Large intestine (tissue), 3 donors: Measurements from ENCODE around the gene SLCO4A1. TPM values are rescaled to one million over a fixed set of nuclear protein-coding genes. Genes with fewer than 3 reads are reported as not detected.

ENCODE experiments used
- DNase-seq, 2 donors: peaks; one replicate each; pipeline versions ENCODE4 v3.0.0 to v3.0.0-alpha.2; 2013
- H3K27ac ChIP-seq: one replicate; pipeline ENCODE4 v1.5.1; 2013; ENCODE audit warnings: low read length
- H3K27me3 ChIP-seq: 2 replicates; pipeline ENCODE4 v1.6.1; 2013; ENCODE audit warnings: low read length; ENCODE audit not compliant: control insufficient read depth, insufficient read depth
- H3K36me3 ChIP-seq: 2 replicates; pipeline ENCODE4 v1.6.1; 2013; ENCODE audit warnings: low read length; ENCODE audit not compliant: control insufficient read depth, insufficient read depth
- H3K4me1 ChIP-seq: one replicate; pipeline ENCODE4 v1.6.1; 2013; ENCODE audit warnings: low read length; ENCODE audit not compliant: control insufficient read depth, insufficient read depth
- H3K4me3 ChIP-seq: one replicate; pipeline ENCODE4 v1.5.1; 2013; ENCODE audit warnings: low read length
- H3K9me3 ChIP-seq: one replicate; pipeline ENCODE4 v1.6.1; 2013; ENCODE audit warnings: mild to moderate bottlenecking, low read depth, low read length, moderate library complexity; ENCODE audit not compliant: control insufficient read depth
- WGBS: methylation state at CpG from one replicate; pipeline ENCODE4 v1.1.5; 2013; ENCODE audit warnings: low lambda C conversion rate; ENCODE audit not compliant: insufficient coverage; 5-methylcytosine and 5-hydroxymethylcytosine counted together
- polyA plus RNA-seq: library from polyadenylated mRNA; unstranded; fragments of 120-200 nt; gene quantifications from one replicate; pipeline ENCODE4 v1.2.1, GENCODE V29; 2013

The SLCO4A1 gene
- polyA plus RNA-seq, 1 donor = 1.4 TPM

DNA sequence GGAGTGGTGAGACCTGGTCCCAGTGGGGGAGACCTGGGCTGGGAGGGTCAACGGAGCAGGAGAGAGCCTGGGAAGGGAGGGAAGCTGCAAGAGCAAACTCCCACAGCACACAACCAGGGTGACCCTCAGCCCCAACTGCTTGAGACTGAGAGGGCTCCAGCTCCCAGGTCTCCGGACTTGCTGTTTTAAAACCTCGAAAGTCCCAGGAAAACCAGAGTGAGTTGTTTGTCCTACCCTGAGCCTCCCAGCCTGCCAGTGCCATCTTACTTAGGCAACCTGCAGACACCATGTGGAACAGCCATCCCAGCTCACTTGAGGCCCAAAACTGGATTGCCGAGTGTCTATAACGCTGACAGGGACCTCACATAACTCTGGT, 61.5 kb downstream of the SLCO4A1 start:
- Histone ChIP-seq H3K9me3 (no peaks in the 10 kb centered on the region), H3K27ac (no peak overlapping the region), H3K4me3 (no peak overlapping the region), H3K4me1 (no peaks in the 10 kb centered on the region), H3K27me3 (peaks cover 26% of the 10 kb centered on the region), H3K36me3 (no peaks in the 10 kb centered on the region)
- DNase-seq = no peak
- WGBS = no CpG with 5 or more reads among the region's 5 CpGs

DNA sequence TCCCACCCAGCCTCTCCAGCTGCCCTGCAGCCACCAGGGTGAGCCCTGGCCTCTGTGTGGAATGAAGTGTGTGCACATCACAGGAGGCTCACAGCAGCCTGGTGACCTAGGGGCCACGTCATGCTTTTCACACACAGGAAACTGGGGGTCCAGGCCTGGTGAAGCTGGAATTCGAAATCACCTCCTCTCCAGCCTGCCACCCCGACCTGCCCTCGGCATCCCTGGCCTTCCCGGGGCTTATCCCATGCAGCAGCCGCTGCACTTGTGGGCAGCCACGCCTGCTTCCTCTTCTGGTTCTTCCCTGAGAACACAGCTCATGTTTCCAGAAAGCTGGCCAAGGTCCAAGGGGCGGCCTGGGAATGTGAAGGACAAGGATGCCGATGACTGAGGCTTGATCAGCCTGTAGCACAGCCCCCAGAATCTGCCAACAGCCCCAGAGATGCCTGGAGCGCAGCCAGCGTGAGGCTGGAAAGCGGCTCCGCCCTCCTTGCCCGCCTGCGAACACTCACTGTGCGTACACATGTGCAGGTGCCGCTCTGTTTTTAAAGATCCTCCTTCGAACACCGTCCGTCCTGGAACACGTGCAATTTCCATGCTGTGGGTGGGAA, 62.1 kb downstream of the SLCO4A1 start:
- peaks cover 2% of the 10 kb centered on the region for H3K9me3 ChIP-seq
- no peak overlapping the region for H3K27ac ChIP-seq
- H3K27me3 ChIP-seq = peaks cover 30% of the 10 kb centered on the region
- WGBS = 51% methylated on average over 7 of the region's 21 CpGs
- no peaks in the 10 kb centered on the region for H3K4me1 ChIP-seq
- no peaks in the 10 kb centered on the region for H3K36me3 ChIP-seq
- DNase-seq = peak; percentile 58 to 62
- no peak overlapping the region for H3K4me3 ChIP-seq

DNA sequence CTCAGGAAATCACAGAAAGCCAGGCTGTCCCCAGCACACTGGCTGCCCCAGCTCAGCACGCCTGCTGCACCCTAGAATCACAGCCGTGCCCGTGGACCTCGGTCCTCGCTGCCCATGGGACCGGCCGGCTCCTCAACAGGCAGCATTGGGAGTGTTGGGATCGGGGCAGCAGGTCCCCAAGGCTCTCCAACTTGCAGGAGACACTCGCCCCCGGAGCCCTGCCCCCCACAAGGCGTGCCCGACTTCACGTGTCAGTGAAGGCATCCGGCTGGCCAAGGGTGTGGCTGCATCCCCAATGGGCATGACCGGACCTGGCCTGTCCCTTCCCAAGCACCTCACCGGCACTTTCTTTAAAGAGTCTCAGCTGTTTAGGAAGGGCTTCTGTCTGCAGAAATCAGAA, 63.3 kb downstream of the SLCO4A1 start:
- no peak for DNase-seq
- Histone ChIP-seq H3K36me3 (no peaks in the 10 kb centered on the region), H3K4me1 (no peaks in the 10 kb centered on the region), H3K27ac (no peak overlapping the region), H3K27me3 (peaks cover 42% of the 10 kb centered on the region), H3K9me3 (peaks cover 8% of the 10 kb centered on the region), H3K4me3 (no peak overlapping the region)
- no CpG with 5 or more reads among the region's 16 CpGs for WGBS

DNA sequence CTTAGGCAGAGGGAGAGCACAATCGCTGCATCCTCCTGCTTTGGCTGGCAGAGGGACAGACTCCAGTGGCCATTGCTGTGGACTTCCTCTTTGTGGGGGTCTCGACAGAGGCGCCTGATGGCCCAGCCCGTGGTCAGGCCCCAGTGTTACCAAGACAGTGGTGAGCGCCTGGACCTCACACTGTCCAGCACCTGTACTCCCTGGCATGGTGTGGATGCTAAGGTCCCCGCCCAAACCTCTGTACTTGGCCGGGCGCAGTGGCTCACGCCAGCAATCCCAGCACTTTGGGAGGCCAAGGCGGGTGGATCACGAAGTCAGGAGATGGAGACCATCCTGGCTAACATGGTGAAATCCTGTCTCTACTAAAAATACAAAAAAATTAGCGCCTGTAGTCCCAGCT, 64.0 kb downstream of the SLCO4A1 start:
- Histone ChIP-seq H3K27ac (no peak overlapping the region), H3K4me1 (no peaks in the 10 kb centered on the region), H3K36me3 (no peaks in the 10 kb centered on the region), H3K4me3 (no peak overlapping the region), H3K27me3 (peaks cover 49% of the 10 kb centered on the region), H3K9me3 (peaks cover 8% of the 10 kb centered on the region)
- no CpG with 5 or more reads among the region's 12 CpGs for WGBS
- DNase-seq = no peak

DNA sequence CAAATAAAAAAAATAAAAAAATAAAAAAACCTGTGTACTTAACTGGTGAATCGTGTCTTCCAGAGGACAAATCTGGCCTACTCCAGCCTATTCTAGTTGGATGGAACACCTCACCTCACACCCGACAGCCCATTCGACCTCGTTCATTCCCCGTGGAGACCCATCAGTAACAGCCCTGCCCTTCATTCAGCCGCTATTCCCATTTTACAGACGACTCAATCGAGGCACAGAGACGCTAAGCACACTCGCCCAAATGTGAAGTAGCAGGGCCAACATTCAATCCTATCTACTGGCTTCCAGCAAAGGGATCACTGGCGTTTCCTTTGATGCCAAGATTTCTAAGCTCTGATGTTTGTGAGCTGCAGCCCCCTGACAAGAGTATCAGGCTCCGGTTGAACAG, 64.6 kb downstream of the SLCO4A1 start:
- Histone ChIP-seq H3K4me3 (no peak overlapping the region), H3K9me3 (peaks cover 8% of the 10 kb centered on the region), H3K27me3 (peaks cover 53% of the 10 kb centered on the region), H3K4me1 (no peaks in the 10 kb centered on the region), H3K27ac (no peak overlapping the region), H3K36me3 (no peaks in the 10 kb centered on the region)
- WGBS = 87% methylated on average over 5 of the region's 12 CpGs
- DNase-seq = no peak

DNA sequence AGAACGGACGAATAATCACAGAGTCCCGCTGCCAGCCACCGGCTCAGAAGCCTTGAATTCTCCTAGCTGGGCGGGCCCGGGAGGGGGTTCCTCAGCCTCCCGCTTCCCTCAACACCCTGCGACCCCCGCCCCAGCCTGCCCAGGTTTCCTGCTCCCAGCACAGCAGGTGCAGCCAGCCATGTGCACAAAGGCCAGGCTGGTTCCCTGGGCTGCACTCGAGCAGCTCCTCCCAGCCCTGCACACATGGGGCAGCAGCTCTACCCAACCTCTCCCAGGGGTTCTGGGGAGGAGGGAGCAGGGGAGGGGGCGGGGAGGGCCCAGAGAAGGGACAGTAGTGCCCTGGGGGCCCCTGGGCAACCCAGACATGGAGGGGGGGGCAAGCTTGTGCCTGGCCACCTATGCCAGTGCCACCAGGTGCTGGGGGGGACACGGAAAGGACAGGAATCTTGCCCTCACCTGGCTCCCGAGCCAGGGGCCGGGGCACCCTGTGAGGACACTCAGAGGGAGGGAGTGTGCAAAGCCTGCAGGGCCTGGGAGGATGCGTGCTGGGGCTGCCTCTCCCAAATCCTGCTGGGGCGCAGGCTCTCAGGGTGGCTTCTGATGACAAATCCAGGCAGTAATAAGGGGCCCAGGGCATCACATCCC, 65.1 kb downstream of the SLCO4A1 start:
- Histone ChIP-seq H3K27me3 (peaks cover 57% of the 10 kb centered on the region), H3K9me3 (peaks cover 8% of the 10 kb centered on the region), H3K36me3 (no peaks in the 10 kb centered on the region), H3K27ac (no peak overlapping the region), H3K4me1 (no peaks in the 10 kb centered on the region), H3K4me3 (no peak overlapping the region)
- WGBS = no CpG with 5 or more reads among the region's 16 CpGs
- DNase-seq = no peak

DNA sequence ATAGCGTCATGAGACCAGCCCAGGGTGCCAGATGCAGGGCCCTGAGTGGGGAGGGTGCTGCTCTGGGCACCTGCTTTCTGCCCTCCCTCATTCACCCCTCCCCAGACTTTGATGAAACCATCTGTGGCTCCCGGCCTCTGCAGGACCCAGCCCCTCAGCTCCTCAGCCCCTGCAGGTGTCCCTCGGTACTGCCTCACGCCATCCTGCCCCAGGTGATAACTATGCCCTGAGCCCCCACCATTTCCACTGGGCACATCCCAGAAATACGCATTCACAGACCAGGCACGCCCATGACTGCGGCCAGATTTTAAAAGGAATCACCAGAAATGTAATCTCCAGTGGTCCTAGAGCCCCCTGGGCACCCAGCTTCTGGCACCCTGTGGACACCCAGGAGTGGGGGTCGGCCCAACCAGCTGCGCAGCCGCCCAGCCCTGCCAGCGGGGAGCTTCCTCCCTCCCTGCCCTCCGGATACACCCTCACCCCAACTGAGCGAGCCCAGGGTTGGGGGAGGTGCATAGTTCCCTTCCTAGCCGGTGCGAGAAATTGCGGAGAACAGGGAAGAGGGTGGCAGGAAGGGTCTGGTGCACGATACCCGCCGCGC, 65.7 kb downstream of the SLCO4A1 start:
- no CpG with 5 or more reads among the region's 20 CpGs for WGBS
- DNase-seq = no peak
- Histone ChIP-seq H3K4me3 (no peak overlapping the region), H3K36me3 (no peaks in the 10 kb centered on the region), H3K9me3 (peaks cover 8% of the 10 kb centered on the region), H3K27me3 (peaks cover 61% of the 10 kb centered on the region), H3K4me1 (no peaks in the 10 kb centered on the region), H3K27ac (no peak overlapping the region)

DNA sequence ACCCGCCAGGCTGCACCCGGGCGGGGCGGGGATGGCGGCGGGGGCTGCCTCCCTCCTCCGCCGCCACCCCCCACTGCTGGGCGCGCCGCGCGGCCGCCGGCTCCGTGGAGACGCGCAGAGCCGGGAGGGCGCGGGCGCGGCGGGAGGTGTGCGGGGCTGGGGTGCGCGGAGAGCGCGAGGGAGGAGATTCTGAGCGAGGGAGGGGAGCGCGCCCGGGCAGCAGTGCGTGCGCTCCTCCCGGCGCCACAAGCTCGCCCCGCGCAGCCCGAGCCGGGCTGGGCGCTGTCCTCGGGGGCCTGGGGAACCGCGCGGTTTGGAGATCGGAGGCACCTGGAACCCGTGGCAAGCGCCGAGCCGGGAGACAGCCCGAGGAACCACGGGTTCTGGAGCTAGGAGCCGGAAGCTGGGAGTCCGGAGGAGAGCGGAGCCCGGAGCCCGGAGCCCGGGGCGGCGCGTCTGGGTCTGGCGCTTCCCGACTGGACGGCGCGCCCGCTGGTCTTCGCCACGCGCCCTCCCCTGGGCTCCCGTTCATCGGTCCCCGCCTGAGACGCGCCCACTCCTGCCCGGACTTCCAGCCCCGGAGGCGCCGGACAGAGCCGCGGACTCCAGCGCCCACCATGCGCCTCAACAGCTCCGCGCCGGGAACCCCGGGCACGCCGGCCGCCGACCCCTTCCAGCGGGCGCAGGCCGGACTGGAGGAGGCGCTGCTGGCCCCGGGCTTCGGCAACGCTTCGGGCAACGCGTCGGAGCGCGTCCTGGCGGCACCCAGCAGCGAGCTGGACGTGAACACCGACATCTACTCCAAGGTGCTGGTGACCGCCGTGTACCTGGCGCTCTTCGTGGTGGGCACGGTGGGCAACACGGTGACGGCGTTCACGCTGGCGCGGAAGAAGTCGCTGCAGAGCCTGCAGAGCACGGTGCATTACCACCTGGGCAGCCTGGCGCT, 66.6 kb downstream of the SLCO4A1 start, which contains the start of gene NTSR1:
Gene NTSR1 (plus strand): TSS at position 246 of the 946 bp plus-strand sequence. CDS start 372 bp downstream, at position 618.
- H3K27me3 ChIP-seq = peaks cover 66% of the 10 kb centered on the region
- no peaks in the 10 kb centered on the region for H3K4me1 ChIP-seq
- H3K36me3 ChIP-seq = no peaks in the 10 kb centered on the region
- no peak for DNase-seq
- WGBS = no CpG with 5 or more reads among the region's 124 CpGs
- H3K27ac ChIP-seq = no peak within 1 kb of the TSS
- no peak within 1 kb of the TSS for H3K4me3 ChIP-seq
- peaks cover 8% of the 10 kb centered on the region for H3K9me3 ChIP-seq

DNA sequence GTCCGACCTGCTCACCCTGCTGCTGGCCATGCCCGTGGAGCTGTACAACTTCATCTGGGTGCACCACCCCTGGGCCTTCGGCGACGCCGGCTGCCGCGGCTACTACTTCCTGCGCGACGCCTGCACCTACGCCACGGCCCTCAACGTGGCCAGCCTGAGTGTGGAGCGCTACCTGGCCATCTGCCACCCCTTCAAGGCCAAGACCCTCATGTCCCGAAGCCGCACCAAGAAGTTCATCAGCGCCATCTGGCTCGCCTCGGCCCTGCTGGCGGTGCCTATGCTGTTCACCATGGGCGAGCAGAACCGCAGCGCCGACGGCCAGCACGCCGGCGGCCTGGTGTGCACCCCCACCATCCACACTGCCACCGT, 67.2 kb downstream of the SLCO4A1 start:
- WGBS = no CpG with 5 or more reads among the region's 30 CpGs
- Histone ChIP-seq H3K36me3 (no peaks in the 10 kb centered on the region), H3K9me3 (peaks cover 8% of the 10 kb centered on the region), H3K27ac (no peak overlapping the region), H3K27me3 (peaks cover 69% of the 10 kb centered on the region), H3K4me3 (no peak overlapping the region), H3K4me1 (no peaks in the 10 kb centered on the region)
- DNase-seq = no peak

DNA sequence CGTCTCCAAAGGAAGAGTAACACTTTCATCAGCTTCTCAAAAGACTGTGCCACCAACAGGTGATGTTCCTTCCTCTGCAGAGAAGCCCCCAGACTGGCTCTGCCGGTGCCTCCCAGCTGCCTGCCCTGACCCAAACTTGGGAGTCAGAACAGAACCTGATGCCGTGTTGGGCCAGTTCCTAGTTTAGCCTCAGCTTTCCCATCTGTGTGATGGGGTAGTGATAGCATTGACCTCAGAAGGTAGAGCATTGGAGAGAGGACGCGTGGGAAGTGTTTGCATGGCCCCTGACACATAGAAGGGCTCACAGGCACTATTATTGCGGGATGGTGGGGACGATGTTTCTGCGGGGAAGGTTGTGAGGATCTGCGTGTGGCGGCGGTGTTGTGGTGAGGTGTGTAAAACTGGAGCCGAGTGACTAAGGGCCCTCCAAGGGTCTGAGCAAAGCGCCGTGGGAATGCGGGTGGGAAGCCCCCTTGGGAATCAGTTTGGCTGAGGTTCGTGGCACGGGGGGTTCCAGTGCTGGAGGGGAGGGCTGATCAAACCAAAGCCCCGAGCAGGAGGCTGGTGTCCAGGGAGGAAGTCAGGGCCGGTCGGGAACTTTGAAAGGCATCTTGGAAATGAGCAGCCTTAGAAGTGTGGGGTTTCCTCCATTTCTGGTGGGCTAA, 68.0 kb downstream of the SLCO4A1 start:
- peaks cover 66% of the 10 kb centered on the region for H3K27me3 ChIP-seq
- H3K4me3 ChIP-seq = no peak overlapping the region
- H3K4me1 ChIP-seq = no peaks in the 10 kb centered on the region
- DNase-seq = no peak
- WGBS = no CpG with 5 or more reads among the region's 20 CpGs
- peaks cover 8% of the 10 kb centered on the region for H3K9me3 ChIP-seq
- H3K27ac ChIP-seq = no peak overlapping the region
- no peaks in the 10 kb centered on the region for H3K36me3 ChIP-seq
